DND-41 (cell line): Measurements from ENCODE around the gene RHCE.

ENCODE experiments used
- EZH2 ChIP-seq: IDR thresholded peaks from 3 replicates; pipeline ENCODE4 v1.6.1; 2012; ENCODE audit warnings: borderline replicate concordance, low read depth, mild to moderate bottlenecking, moderate library complexity, low read length, inconsistent platforms; ENCODE audit not compliant: severe bottlenecking
- TF ChIP-seq, protein P1 (sequence below): IDR thresholded peaks from 2 replicates; pipeline ENCODE4 v1.5.1; 2012; ENCODE audit warnings: borderline replicate concordance, low read length, moderate library complexity, mild to moderate bottlenecking; ENCODE audit not compliant: poor library complexity, severe bottlenecking; ENCODE audit errors: extremely low read depth

DNA sequence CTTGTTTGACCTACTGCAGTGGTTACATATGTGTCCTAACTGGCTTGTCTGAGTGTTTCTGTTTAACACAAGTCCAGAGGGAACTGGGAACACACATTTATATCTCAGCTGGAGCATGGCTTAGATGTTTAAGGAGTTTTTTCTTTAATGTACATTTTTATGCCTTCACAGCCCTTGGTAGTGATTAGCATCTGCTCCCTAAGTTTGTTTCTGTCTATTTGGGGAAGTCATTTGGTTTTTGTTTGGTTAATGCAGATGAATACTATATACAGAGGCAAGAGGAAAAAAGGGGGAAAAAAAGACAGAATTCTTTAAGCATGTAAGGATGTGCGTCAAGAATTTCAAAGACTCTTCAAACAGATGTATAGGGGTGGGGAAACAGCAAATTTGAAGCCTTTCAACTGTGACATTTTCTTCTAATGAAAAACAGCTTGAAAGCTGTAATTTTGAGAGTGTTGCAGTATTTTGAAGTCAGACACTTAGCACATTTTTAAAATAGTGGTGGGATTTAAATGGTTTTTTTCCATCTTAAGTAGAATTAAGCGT lies 25.4 kb upstream of the RHCE start:
- TF ChIP-seq, protein P1, sequence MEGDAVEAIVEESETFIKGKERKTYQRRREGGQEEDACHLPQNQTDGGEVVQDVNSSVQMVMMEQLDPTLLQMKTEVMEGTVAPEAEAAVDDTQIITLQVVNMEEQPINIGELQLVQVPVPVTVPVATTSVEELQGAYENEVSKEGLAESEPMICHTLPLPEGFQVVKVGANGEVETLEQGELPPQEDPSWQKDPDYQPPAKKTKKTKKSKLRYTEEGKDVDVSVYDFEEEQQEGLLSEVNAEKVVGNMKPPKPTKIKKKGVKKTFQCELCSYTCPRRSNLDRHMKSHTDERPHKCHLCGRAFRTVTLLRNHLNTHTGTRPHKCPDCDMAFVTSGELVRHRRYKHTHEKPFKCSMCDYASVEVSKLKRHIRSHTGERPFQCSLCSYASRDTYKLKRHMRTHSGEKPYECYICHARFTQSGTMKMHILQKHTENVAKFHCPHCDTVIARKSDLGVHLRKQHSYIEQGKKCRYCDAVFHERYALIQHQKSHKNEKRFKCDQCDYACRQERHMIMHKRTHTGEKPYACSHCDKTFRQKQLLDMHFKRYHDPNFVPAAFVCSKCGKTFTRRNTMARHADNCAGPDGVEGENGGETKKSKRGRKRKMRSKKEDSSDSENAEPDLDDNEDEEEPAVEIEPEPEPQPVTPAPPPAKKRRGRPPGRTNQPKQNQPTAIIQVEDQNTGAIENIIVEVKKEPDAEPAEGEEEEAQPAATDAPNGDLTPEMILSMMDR = no peak
- no peak for TF ChIP-seq EZH2
